NB4 (cell line): ENCODE measurements around the gene NID2.

ENCODE experiments used
- DNase-seq: peaks from one replicate; pipeline ENCODE4 v3.0.0; 2010; ENCODE audit warnings: low read depth
- H3K4me3 ChIP-seq: one replicate; pipeline ENCODE4 v1.5.1; 2011; ENCODE audit warnings: mild to moderate bottlenecking, low read depth, low read length, moderate library complexity
- CTCF ChIP-seq: IDR thresholded peaks from one replicate; pipeline ENCODE4 v1.5.1; 2012; ENCODE audit warnings: low read depth, low read length
- MAX ChIP-seq: IDR thresholded peaks from 2 replicates; pipeline ENCODE4 v1.6.1; 2011; ENCODE audit warnings: low read depth, low read length
- MYC ChIP-seq: IDR thresholded peaks from 2 replicates; pipeline ENCODE4 v1.6.1; 2011; ENCODE audit warnings: low read depth, low read length
- POLR2A ChIP-seq: IDR thresholded peaks from 2 replicates; pipeline ENCODE4 v1.6.1; 2011; ENCODE audit warnings: mild to moderate bottlenecking; ENCODE audit not compliant: insufficient read length; ENCODE audit errors: extremely low read depth

Gene NID2

DNA sequence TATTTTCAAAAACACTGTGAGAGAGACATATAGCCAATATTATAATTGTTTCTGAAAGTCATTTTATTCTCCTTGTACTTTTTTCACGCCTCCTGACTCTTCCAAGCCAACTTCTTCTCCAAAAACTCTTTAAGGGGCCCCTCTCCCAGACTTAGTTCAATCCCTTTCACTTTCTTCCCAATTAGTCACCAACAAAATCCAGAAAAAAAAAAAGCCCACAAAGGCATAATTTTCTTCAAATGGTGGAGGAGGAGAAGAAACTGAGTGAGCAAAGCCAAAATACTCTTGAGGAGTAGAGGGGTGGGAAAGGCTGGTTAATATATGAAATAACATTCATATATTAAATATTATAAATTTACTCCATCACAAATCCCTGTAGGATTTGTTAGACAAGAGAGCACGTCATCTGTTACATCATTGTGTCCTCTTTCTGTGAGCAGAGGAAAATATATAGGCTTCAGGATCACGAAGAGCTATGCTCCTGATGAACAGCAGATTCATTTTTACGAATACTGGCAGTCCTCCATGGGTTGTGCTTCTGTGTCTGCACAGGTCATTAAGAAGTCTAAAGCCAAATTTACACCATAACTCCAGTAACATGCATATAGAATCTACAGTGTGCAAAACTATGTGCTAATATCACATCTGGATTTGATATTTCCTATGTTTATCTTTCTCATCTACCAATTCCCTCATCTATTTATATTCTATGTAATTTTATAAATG, 25.9 kb upstream of the NID2 start:
- DNase-seq: no peak
- no peak overlapping the region for H3K4me3 ChIP-seq
- TF ChIP-seq MAX (no peak), POLR2A (no peak), CTCF (no peak), MYC (no peak)

- DNase-seq: no peak
- TF ChIP-seq POLR2A (no peak), MYC (no peak), MAX (no peak), CTCF (no peak)
- H3K4me3 ChIP-seq: no peak overlapping the region
These were observed 23.1 kb upstream of the NID2 start for GRCh38 chr14:52091928-52092327.

- no peak for TF ChIP-seq CTCF
- TF ChIP-seq MYC: no peak
- no peak for TF ChIP-seq MAX
- no peak for TF ChIP-seq POLR2A
These were observed 22.1 kb upstream of the NID2 start for GRCh38 chr14:52090936-52091335.

DNA sequence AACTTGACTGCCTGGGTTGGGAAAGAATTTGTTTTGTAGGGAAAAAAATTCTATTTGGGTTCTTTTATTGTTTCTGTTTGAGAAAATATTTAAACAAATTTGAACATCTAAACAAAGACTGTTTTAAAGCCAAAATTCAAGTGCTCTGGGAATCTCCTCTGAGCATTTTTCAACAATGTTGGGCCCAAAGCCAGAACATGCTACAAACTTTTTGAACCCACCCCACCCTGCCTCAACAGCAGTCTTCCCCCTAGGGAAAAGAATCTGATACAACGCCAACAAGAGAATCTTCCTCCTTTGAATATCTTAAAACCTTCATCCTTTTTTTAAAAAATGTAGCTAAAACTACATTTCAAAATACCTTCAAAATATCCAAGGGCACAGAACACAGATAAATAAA, 20.4 kb upstream of the NID2 start:
- H3K4me3 ChIP-seq: no peak overlapping the region
- DNase-seq: no peak
- TF ChIP-seq CTCF (no peak), MYC (no peak), MAX (no peak), POLR2A (no peak)

More at GRCh38 chr14:52090936-52091335, 22.1 kb upstream of the NID2 start:
- no peak for DNase-seq
- H3K4me3 ChIP-seq: no peak overlapping the region

DNA sequence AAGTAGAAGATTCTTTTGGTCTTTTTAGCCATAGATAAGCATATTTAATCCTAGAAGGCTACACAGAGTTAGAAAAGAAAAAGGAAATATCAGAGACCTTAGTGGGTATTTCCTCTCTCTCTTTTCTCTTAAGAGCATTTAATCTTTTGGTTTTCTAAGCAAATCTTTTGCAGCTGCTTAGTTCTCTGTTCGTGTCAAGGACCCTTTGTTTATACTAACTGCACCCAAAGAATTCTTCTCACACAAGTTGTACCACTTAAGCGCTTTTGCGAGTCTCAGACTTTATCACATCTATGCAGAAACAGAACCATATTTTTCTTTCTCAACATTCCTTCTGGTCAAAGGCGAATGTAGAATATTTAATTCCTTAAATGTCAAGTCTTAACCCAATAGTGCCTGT, 17.9 kb upstream of the NID2 start:
- no peak overlapping the region for H3K4me3 ChIP-seq
- no peak for DNase-seq
- no peak for TF ChIP-seq MAX
- no peak for TF ChIP-seq MYC
- no peak for TF ChIP-seq POLR2A
- TF ChIP-seq CTCF: no peak
